Mesenchymal stem cell (in vitro differentiated cells and primary cell): ENCODE measurements around the gene TMEM74B.
A peak's percentile ranks its signal among the peaks of the same experiment; 100 is the strongest.

Experiments used
- DNase-seq: peaks from one replicate; pipeline ENCODE4 v3.0.0-alpha.2; 2013
- H2AFZ ChIP-seq: one replicate; pipeline ENCODE4 v1.6.1; 2013; ENCODE audit warnings: low read depth, mild to moderate bottlenecking, control low read depth, inconsistent platforms, low read length, moderate library complexity
- H2AK5ac ChIP-seq: 2 replicates; pipeline ENCODE4 v1.6.1; 2013; ENCODE audit warnings: low read length, moderate library complexity, mild to moderate bottlenecking, inconsistent platforms; ENCODE audit not compliant: severe bottlenecking
- H2BK120ac ChIP-seq: one replicate; pipeline ENCODE4 v1.6.1; 2013; ENCODE audit warnings: low read depth, mild to moderate bottlenecking, inconsistent platforms, low read length, moderate library complexity
- H2BK12ac ChIP-seq, 2 experiments: one replicate each; pipeline ENCODE4 v1.6.1; 2013; ENCODE audit warnings: inconsistent platforms in 2 of 2, low read length in 2 of 2, mild to moderate bottlenecking in 2 of 2, moderate library complexity in 2 of 2, control low read depth in 1 of 2
- H2BK15ac ChIP-seq: one replicate; pipeline ENCODE4 v1.6.1; 2013; ENCODE audit warnings: mild to moderate bottlenecking, low read depth, inconsistent platforms; ENCODE audit not compliant: poor library complexity, severe bottlenecking
- H2BK5ac ChIP-seq: 2 replicates; pipeline ENCODE4 v1.6.1; 2013; ENCODE audit warnings: low read depth, mild to moderate bottlenecking, low read length, control low read depth, inconsistent platforms; ENCODE audit not compliant: poor library complexity, severe bottlenecking
- H3K14ac ChIP-seq, 2 experiments: one replicate each; pipeline ENCODE4 v1.6.1; 2013; ENCODE audit warnings: inconsistent platforms in 2 of 2, low read length in 2 of 2, control low read depth in 1 of 2, mild to moderate bottlenecking in 1 of 2, moderate library complexity in 1 of 2
- H3K18ac ChIP-seq, 2 experiments: one replicate each; pipeline ENCODE4 v1.6.1; 2013; ENCODE audit warnings: inconsistent platforms in 2 of 2, low read length in 2 of 2, control low read depth in 1 of 2, low read depth in 1 of 2, mild to moderate bottlenecking in 1 of 2
- H3K23ac ChIP-seq, 2 experiments: one replicate each; pipeline ENCODE4 v1.6.1; 2013; ENCODE audit warnings: inconsistent platforms in 2 of 2, low read length in 2 of 2, mild to moderate bottlenecking in 2 of 2, moderate library complexity in 2 of 2, control low read depth in 1 of 2
- H3K27ac ChIP-seq: 2 replicates; pipeline ENCODE4 v1.5.1; 2013; ENCODE audit warnings: mild to moderate bottlenecking, moderate library complexity, low read length, control low read depth, inconsistent platforms; ENCODE audit not compliant: poor library complexity, severe bottlenecking
- H3K27me3 ChIP-seq, 2 experiments: 2 replicates each; pipeline versions ENCODE4 v1.6.1 to v1.7.0; 2013; ENCODE audit warnings: low read length in 2 of 2, mild to moderate bottlenecking in 2 of 2, moderate library complexity in 2 of 2, control low read depth in 1 of 2, inconsistent platforms in 1 of 2; ENCODE audit not compliant: control insufficient read depth in 1 of 2, insufficient read depth in 1 of 2
- H3K36me3 ChIP-seq, 2 experiments: 2 replicates each; pipeline versions ENCODE4 v1.6.1 to v1.7.0; 2013; ENCODE audit warnings: low read length in 2 of 2, control low read depth in 1 of 2, inconsistent platforms in 1 of 2, low read depth in 1 of 2, mild to moderate bottlenecking in 1 of 2; ENCODE audit not compliant: insufficient read depth in 2 of 2, control insufficient read depth in 1 of 2
- H3K4ac ChIP-seq, 2 experiments: one replicate each; pipeline ENCODE4 v1.6.1; 2013; ENCODE audit warnings: inconsistent platforms in 2 of 2, low read length in 2 of 2, mild to moderate bottlenecking in 2 of 2, moderate library complexity in 2 of 2, control low read depth in 1 of 2, low read depth in 1 of 2
- H3K4me1 ChIP-seq: 2 replicates; pipeline ENCODE4 v1.6.1; 2013; ENCODE audit warnings: low read depth, low read length, control low read depth; ENCODE audit not compliant: control insufficient read depth, insufficient read depth
- H3K4me2 ChIP-seq: 2 replicates; pipeline ENCODE4 v1.6.1; 2013; ENCODE audit warnings: low read length, mild to moderate bottlenecking, inconsistent platforms; ENCODE audit not compliant: poor library complexity, severe bottlenecking
- H3K4me3 ChIP-seq, 2 experiments: 2 replicates each; pipeline versions ENCODE4 v1.5.1 to v1.7.0; 2013; ENCODE audit warnings: low read length in 2 of 2, mild to moderate bottlenecking in 2 of 2, control low read depth in 1 of 2, low read depth in 1 of 2; ENCODE audit not compliant: insufficient read depth in 1 of 2
- H3K79me1 ChIP-seq: replicated peaks from 2 replicates; pipeline ENCODE4 v1.6.1; 2013; ENCODE audit warnings: mild to moderate bottlenecking, control low read depth, low read length, inconsistent platforms; ENCODE audit not compliant: poor library complexity, severe bottlenecking
- H3K9ac ChIP-seq: 2 replicates; pipeline ENCODE4 v1.7.0; 2013; ENCODE audit warnings: mild to moderate bottlenecking, low read length, moderate library complexity
- H3K9me3 ChIP-seq: 2 replicates; pipeline ENCODE4 v1.7.0; 2013; ENCODE audit warnings: mild to moderate bottlenecking, low read length; ENCODE audit not compliant: control insufficient read depth
- H4K8ac ChIP-seq: one replicate; pipeline ENCODE4 v1.6.1; 2013; ENCODE audit warnings: inconsistent platforms, mild to moderate bottlenecking, low read length, moderate library complexity
- H4K91ac ChIP-seq: one replicate; pipeline ENCODE4 v1.6.1; 2013; ENCODE audit warnings: mild to moderate bottlenecking, low read length, inconsistent platforms
- WGBS: methylation state at CpG from one replicate; pipeline ENCODE4 v1.1.7; 2013; ENCODE audit warnings: mixed read lengths; 5-methylcytosine and 5-hydroxymethylcytosine counted together

TMEM74B gene

GRCh38 chr20:1174787-1175186 is 10.0 kb downstream of the TMEM74B start:
- no peak for DNase-seq
- WGBS, result 96% methylated on average over 8 of the region's 8 CpGs
- Histone ChIP-seq H3K18ac (no peak overlapping the region), H3K4me2 (no peak overlapping the region), H2AFZ (no peak overlapping the region), H4K91ac (no peak overlapping the region), H2BK12ac (no peak overlapping the region), H3K27me3 (no peaks in the 10 kb centered on the region), H3K4me3 (no peak overlapping the region), H3K4ac (no peak overlapping the region), H3K4me1 (no peaks in the 10 kb centered on the region), H2BK15ac (no peak overlapping the region), H4K8ac (no peak overlapping the region), H2BK120ac (no peak overlapping the region), H3K9me3 (no peaks in the 10 kb centered on the region), H3K27ac (no peak overlapping the region), H3K79me1 (no peaks in the 10 kb centered on the region), H3K9ac (no peak overlapping the region), H2BK5ac (no peak overlapping the region), H3K23ac (no peak overlapping the region), H2AK5ac (no peak overlapping the region), H3K36me3 (peaks cover 33 to 51% of the 10 kb centered on the region in 2 experiments), H3K14ac (no peak overlapping the region)

- H3K9me3 ChIP-seq, result no peaks in the 10 kb centered on the region
- no peak overlapping the region for H2AK5ac ChIP-seq
- H3K27me3 ChIP-seq, result no peaks in the 10 kb centered on the region
- H2AFZ ChIP-seq, result no peak overlapping the region
- H3K4me2 ChIP-seq, result no peak overlapping the region
- H3K27ac ChIP-seq, result no peak overlapping the region
- no peak overlapping the region for H2BK120ac ChIP-seq
- H3K14ac ChIP-seq, result no peak overlapping the region
- no peak overlapping the region for H2BK15ac ChIP-seq
- H3K79me1 ChIP-seq, result no peaks in the 10 kb centered on the region
- no peak overlapping the region for H4K8ac ChIP-seq
- no peak overlapping the region for H3K9ac ChIP-seq
- no peak overlapping the region for H3K23ac ChIP-seq
- no peak overlapping the region for H3K18ac ChIP-seq
- no peaks in the 10 kb centered on the region for H3K4me1 ChIP-seq
- no peak overlapping the region for H2BK5ac ChIP-seq
- H2BK12ac ChIP-seq, result no peak overlapping the region
- no peak for DNase-seq
- H4K91ac ChIP-seq, result no peak overlapping the region
- 91% methylated on average over 4 of the region's 4 CpGs for WGBS
- H3K36me3 ChIP-seq, result peaks cover 43 to 62% of the 10 kb centered on the region in 2 experiments
- H3K4me3 ChIP-seq, result no peak overlapping the region
- H3K4ac ChIP-seq, result no peak overlapping the region
Observed at GRCh38 chr20:1173698-1174097, 11.1 kb downstream of the TMEM74B start.

GRCh38 chr20:1171461-1172093 is 13.2 kb downstream of the TMEM74B start:
- no peaks in the 10 kb centered on the region for H3K27me3 ChIP-seq
- no peak overlapping the region for H2AK5ac ChIP-seq
- no peaks in the 10 kb centered on the region for H3K4me1 ChIP-seq
- no peak overlapping the region for H3K4ac ChIP-seq
- no peak overlapping the region for H2BK5ac ChIP-seq
- H4K91ac ChIP-seq, result no peak overlapping the region
- H3K18ac ChIP-seq, result no peak overlapping the region
- H3K79me1 ChIP-seq, result peaks cover 2% of the 10 kb centered on the region
- no peak overlapping the region for H4K8ac ChIP-seq
- no peak overlapping the region for H3K9ac ChIP-seq
- H3K23ac ChIP-seq, result no peak overlapping the region
- no peak overlapping the region for H2BK120ac ChIP-seq
- H2AFZ ChIP-seq, result no peak overlapping the region
- peak; percentile 33 for DNase-seq
- no peaks in the 10 kb centered on the region for H3K9me3 ChIP-seq
- no peak overlapping the region for H3K14ac ChIP-seq
- H3K27ac ChIP-seq, result no peak overlapping the region
- WGBS, result 60% methylated on average over 3 of the region's 4 CpGs
- no peak overlapping the region for H3K4me2 ChIP-seq
- no peak overlapping the region for H3K4me3 ChIP-seq
- H2BK15ac ChIP-seq, result no peak overlapping the region
- peaks cover 43 to 83% of the 10 kb centered on the region in 2 experiments for H3K36me3 ChIP-seq
- H2BK12ac ChIP-seq, result no peak overlapping the region

- Histone ChIP-seq H4K91ac (no peak overlapping the region), H3K23ac (no peak overlapping the region), H3K18ac (no peak overlapping the region), H2BK12ac (no peak overlapping the region), H2BK15ac (no peak overlapping the region), H3K4me2 (no peak overlapping the region), H2BK5ac (no peak overlapping the region), H2BK120ac (no peak overlapping the region), H3K27ac (no peak overlapping the region), H3K36me3 (peaks cover 47 to 94% of the 10 kb centered on the region in 2 experiments), H4K8ac (no peak overlapping the region), H3K4ac (no peak overlapping the region), H3K79me1 (peaks cover 2% of the 10 kb centered on the region), H3K9ac (no peak overlapping the region), H2AK5ac (no peak overlapping the region), H2AFZ (no peak overlapping the region), H3K4me1 (no peaks in the 10 kb centered on the region), H3K9me3 (no peaks in the 10 kb centered on the region), H3K27me3 (no peaks in the 10 kb centered on the region), H3K4me3 (no peak overlapping the region), H3K14ac (no peak overlapping the region)
- DNase-seq, result no peak
- 98% methylated on average over 5 of the region's 5 CpGs for WGBS
Observed at GRCh38 chr20:1169224-1169623, 15.6 kb downstream of the TMEM74B start.
